ENCODE data around the gene DHCR24.

Gene DHCR24

DNA sequence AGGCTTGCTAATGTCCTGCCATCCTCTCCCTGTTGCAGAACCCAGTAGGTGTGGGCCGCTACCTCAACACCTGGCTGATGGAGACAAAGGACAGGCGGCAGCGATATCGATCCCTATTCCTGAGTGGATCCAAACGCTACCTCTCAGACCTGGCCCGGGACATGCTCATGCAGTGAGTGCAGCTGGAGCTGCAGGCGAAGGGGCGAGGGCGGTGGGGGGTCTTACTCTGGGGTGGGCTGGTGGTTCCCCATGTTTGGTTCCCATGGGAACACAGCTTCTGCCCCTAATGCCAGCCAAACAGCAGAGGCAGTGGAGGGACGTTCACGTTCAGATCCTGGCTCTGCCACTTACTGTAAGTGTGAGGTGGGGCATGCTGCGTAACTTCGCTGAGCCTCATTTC lies 70.0 kb downstream of the DHCR24 start:
- no peak for DNase-seq (ENCODE audit: low read depth)

DNA sequence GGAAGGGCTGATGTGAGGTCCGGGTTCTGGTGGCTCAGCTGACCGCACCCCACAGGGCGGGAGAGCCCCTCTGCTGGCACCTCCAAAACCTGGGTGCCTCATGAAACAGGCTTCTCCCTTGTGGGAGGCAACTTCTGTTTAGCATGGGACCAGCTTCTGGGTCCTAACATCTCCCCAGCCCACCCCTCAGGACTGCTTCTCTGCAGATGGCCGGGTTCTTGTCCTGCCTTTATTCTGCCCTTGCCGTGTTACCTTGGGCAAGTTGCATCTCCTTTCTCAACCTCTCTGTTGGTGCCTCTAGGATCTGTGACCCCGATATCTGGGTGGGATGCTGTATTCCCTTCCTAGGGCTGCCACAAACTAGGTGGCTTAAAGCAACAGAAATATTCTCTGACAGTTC lies 70.9 kb downstream of the DHCR24 start:
- no peak for DNase-seq (ENCODE audit: low read depth)

DNA sequence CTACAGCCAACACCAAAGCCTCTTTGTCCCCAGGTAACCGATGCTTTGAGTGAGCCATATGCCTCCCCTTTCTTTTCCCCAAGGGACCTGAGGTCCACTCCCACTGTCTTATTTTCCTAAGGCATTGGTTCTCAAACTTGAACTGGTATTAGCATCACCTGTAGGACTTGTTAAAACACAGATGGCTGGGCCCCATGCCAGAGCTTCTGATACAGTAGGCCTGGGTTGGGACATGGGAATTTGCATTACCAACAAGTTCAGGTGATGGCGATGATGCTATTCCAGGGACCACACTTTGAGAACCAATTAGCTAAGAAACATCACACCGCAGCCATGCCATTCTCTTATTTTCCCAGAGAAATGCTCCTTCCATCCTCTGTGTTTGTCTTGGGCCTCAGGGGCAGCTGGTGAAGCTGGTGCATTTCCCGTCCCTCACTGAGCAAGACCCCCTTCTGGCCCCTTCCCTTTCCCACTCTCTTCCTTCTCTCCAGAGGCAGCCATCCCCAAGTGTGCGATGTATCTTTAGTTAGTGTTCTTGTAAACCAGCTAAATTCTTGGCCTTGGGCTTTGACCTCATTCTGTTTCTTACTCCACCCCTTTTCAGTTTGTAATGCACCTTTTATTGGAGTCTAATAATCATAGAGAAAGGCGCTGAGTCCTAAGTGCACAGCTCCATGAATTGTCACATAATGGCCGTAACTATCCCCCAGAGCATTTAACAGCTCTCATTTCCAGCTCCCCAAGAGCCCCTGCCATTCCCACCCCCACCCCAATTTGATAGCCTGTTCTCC lies 71.7 kb downstream of the DHCR24 start:
- DNase-seq (ENCODE audit: low read depth): no peak

DNA sequence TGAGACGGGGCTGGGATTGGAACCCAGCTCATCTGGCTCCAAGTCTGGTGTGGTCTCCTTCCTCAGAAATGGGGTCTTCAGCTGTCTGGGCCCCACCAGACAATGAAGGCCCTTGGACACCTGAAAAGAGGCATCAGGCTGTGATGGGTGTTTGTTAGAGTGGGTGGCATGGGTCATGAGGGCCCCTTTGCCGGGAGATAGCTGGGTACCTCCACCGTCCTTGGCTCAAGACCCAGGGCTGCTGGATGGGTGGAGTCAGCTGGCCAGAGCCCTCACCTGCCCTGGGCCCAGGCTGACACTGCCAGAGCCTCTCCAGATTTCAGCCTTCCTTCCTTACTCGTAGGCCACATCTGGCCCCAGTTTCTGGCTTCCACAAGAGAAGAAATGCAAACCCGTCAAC lies 72.4 kb downstream of the DHCR24 start:
- DNase-seq (ENCODE audit: low read depth): no peak

DNA sequence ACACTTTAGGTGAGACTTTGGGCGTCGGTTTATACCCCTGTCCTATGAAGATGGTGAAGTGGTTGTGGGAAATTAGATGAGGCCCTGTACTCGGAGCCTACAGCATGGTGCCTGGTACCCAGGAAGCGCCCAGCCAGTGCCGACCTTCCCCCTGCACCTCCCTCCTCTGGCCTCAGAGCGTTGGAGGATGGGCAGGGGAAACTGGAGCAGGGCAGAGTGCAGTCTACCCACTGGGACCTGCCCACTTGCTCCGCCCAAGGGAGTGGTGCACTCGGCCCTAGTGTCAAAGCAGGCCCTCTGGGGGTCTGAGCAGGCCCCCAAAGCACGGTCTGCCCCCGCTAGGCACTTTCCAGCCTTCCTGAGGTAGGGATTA lies 72.9 kb downstream of the DHCR24 start:
- no peak for DNase-seq (ENCODE audit: low read depth)

DNA sequence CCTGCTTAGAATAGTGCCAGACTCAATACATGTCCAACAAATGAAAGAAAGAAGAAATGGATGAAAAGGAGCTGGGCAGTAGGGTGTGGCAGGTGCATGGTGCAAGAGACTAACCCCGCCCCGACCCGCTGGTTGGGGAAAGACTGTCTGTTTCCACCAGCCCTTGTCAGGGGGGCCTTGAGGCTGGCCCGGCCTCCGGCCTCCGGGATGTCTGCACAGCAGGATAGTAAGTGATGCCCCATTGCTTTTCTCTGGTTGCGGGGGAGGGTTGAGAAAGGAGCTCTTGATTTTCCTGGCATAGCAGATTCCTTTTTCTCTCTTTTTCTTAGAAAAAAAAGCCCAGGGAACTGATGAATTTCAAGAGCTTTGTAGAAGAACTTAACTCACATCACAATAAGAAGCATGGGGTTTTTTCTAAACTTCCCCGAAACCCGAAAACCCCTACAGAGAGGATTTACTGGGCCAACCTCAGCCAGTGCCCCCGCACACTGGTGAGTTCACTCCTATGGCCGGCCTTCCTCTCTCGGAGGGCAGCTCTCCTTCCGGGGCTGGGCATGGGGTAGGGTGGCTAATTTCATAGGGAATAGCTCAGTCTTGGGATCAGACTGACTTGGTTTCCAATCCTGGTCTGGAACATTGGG lies 73.4 kb downstream of the DHCR24 start:
- no peak for DNase-seq (ENCODE audit: low read depth)

DNA sequence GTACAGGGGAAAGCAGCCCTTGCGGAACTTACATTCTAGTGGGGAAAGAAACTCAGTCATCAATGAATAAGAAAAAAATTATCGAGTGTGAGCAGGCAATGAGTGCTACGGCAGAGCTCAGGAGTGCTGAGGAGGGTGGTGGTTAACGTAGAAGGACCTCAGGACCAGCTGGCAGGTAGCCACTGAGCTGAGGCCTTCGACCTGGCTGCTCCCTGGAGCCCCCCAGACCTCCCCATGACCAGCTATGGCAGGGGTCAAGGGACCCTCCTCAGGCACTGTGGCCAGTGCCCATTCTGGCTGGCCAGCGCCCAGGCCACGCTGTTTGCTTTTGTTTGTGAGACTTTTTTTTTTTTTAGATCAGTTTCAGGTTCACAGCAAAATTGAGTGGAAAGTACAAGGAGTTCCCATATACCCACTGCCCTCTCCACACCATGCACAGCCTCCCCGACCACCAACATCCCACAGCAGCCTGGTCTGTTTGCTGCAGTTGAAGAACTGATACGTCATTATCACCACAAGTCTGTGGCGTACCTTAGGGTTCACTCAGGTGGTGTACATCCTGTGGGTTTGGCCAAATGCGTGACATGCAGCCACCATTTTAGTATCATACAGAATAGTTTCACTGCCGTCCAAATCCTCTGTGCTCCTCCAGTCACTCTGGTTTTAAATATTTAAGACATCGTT lies 74.1 kb downstream of the DHCR24 start:
- no peak for DNase-seq (ENCODE audit: low read depth)

DNA sequence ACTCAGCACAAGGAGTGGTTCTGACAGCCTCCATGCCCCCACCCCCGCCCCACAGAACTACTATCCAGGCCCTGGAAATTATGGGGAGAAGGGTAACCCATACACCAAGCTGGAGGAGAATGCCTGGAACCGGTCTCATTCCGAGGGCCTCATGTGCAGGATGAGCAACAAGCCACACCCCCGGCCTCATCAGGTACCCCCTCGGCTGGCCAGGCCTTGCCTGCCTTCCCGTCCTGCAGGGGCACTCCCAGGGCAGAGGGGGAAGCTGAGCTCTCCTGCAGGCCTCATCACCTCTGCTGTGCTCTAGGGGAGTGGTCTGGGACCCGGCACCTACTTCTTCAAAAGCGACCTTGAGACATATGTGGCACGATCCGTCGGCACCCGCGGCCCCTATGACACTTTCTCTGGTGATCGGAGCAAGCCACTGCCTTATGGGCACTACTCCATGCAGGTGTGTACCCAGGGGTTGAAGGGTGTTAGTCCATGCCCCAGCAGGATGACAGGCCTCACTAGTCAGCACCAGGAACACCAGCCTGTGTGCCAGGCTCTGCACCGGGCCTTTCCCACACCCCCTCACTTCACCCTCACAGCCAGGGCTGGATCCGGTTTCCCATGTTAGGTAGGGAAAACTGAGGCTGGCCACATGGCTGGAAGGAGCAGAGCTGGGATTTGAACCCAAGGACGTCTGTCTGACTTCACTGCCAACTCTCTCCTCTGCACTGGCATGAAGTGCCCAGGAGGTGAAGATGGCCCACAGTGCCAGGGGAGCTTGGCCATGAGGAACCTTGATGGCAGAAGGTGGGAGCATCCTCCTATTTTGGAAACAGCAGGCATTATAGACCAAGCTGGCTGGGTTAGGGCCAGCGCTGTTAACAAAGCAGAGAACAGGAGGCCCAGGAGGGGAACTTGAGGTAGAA lies 75.0 kb downstream of the DHCR24 start:
- no peak for DNase-seq (ENCODE audit: low read depth)

DNA sequence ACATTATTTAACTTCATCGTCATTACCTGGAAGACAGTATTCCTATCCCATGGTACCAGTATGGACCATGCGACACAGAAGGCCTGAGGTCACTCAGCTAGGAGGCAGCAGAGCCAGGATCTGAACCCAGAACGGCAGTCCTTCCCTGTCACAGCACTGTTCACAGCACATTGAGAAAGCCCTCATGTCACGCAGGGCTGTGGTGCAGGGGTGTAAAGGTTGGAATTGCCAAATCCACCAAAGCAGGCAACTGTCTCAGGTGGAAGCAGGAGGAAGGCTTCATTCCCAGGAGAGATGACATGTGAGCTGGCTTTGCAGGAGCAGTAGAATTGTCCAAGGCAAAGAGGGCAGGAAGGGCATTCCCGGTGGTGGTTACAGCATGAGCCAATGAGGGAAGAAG lies 75.9 kb downstream of the DHCR24 start:
- DNase-seq (ENCODE audit: low read depth): no peak

DNA sequence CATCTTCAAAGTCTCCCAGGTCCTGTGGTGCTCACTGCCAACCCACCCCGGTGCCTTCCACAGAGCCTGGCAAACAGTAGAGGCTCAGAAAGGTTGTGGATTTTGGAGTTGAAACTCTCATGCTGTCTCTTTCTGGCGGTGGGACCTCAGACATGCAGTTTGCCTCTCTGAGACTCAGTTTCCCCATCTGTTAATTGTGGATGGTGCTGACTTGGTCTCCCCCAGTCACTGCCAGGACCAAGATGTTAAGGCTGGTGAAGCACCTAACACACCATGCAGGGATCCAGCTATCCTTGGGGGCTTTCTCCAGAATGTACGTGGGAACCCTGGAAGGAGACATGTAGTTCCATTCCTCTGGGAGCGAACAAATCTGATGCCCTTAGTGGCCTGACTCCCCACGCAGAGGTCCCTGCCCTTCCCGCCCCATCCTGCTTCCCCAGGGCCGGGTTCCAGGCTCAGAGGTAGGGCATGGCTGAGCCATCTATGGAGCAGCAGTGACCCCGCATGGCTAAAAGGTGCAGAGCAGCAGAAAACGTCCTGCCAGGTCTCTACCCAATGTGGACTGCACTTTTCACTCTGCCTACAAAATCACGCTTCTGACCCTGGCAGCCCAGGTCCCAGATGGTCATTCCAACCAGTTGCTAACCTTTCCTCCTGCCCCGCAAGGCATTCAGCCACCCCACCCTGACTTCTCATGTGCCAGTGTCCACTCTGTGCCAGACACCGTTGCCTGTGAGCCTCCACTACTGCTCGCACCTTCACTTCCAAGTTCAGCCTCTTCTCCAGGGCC lies 76.6 kb downstream of the DHCR24 start:
- peak; percentile 31 for DNase-seq (ENCODE audit: low read depth)

DNA sequence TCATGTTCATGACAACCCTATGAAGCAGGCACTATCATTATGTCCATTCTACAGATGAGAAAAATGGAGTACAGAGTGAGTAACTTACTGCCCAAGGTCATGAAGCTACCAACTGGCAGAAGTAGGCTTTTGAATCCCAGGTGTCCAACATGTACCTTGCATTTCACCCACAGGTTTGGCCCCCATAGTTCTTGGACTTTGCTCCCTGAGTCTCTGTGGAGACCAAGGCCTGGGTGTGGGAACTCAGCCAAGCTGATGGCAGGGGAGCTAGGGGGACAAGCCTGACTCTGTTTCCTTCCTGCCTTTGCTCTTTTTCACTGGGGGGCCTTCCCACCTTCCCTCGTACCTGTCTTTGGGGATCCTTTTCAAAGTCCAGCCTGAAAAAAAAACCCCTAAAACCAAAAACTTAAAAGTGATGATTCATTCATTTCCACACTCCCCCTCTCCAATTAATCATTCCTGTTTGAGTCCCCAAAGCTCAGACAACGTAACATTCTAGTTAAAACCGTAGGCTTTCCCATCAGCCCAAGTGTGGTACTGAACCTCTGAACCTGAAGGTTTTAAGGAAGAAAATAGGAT lies 77.4 kb downstream of the DHCR24 start:
- DNase-seq (ENCODE audit: low read depth): no peak

DNA sequence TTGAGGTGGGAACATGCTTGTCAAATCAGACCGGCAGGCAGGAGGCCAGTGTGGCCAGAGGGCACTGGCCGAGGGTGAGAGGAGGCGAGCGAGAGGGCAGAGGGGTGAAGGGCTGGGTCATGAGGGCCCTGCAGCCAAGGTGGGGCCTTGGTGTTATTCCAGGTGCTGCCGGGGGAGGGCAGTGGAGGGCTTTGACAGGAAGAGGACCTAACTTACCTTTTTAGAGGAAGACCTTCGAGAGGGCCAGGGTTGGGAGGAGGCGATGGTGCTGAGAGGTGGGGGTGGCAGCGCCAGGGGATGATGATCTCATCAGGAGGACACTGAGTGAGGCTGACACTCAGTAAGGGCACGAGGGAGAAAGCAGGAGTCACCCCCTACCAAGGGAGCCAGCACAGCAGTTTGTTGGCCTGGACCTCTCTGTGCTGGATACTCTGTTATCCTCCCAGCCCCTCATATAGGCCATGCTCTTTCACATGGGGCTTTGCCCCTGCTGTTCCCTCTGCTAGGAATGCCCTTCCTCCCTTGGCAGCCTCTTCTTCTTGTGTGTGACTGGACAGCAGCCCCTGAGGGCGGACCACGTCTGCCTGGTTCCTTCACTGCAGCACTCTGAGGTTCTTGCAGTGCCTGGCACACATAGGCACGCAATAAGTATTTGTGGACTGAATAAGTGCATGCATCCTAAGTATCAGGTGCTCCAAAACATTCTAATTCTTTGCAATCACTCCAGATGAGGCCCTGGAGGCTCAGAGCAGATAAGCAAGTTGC lies 78.4 kb downstream of the DHCR24 start:
- peak; percentile 24 for DNase-seq (ENCODE audit: low read depth)

DNA sequence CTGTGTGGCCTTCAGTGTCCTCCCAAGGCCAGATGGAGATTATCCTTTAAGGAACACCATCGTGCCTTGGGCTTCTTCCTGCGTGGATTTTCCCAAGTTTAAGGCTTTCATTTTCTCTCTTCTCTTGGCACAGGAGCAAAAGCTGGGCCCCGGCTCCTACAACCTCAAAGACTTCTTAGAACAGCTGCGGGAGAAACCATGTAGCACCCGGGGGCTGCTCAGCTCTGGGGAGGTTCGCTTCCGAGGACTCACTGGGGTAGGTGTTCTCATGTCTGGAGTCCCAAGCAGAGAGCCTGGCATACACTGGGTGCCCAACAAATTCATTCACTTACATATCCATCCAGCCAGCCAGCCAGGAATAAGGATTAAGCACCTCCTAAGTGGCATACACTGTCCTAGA lies 79.2 kb downstream of the DHCR24 start:
- no peak for DNase-seq (ENCODE audit: low read depth)

DNA sequence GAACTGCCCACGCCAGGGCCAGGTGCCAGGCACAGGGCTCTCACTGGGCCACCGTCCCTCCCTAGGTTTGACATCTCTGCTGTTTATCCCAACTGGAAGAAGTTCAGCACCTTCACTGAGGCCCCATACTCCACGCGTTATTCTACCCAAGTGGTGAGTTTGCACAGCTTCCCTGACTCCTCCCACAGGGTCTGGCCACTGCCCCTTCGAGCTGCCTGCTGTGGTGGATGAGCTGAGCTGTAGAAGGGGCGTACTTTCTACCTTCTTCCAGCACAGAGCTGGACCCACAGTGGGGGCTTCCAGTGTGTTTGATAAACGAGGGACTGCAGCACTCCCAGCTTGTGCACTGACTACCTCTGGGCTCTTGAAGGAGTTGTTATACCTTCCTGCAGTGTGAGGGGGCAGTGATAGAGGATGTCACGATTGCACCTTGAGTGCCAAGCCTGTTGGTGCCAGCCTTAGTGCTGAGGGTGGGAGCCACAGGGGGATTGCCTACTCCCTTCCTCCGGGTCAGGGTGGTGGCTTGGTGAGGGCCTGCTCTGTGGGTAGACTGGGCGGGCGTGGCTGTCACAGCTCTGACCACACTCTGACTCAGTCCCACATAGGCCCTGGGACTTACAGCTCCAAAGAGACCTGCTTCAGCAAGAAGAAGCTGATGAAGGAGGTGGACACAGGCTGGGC lies 79.9 kb downstream of the DHCR24 start:
- DNase-seq (ENCODE audit: low read depth): no peak

DNA sequence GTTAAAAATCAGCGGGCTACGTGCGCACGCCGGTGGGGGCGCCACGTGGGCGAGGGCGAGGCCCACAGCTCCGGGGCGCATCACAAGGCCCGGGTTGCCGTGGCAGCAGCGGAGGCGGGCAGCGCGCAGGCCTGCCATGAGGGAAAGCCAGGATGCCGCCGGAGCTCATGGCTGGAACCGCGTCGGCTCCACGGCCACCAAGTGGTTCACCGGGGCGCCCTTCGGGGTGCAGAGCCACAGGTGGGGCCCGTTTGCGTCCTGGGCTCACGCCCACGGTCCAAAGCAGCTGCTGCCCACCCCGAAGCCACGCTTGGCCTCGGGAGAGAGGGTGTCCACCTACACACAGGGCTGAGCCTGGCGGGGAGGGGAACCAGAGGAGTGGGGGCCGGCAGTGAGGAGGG lies 81.0 kb downstream of the DHCR24 start:
- DNase-seq (ENCODE audit: low read depth): no peak

DNA sequence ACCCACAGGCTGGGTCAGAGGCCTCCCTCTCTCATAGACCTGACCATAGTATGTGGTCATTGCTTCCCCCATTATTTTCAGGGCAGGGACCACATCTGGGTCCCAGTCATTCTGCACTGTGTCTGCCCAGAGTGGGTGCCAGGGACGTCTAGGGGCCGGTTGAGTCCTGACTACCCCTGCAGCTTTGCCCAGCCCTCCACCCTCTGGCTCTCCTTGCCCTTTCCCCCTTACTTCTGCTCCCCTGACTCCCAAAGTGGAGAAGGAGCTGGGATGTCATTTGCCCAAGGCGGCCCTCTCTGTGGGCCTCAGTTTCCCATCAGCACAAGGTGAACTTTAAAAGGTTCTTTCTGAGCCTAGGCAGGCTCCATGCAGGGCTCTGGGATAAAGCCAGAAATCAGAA lies 81.5 kb downstream of the DHCR24 start:
- no peak for DNase-seq (ENCODE audit: low read depth)

DNA sequence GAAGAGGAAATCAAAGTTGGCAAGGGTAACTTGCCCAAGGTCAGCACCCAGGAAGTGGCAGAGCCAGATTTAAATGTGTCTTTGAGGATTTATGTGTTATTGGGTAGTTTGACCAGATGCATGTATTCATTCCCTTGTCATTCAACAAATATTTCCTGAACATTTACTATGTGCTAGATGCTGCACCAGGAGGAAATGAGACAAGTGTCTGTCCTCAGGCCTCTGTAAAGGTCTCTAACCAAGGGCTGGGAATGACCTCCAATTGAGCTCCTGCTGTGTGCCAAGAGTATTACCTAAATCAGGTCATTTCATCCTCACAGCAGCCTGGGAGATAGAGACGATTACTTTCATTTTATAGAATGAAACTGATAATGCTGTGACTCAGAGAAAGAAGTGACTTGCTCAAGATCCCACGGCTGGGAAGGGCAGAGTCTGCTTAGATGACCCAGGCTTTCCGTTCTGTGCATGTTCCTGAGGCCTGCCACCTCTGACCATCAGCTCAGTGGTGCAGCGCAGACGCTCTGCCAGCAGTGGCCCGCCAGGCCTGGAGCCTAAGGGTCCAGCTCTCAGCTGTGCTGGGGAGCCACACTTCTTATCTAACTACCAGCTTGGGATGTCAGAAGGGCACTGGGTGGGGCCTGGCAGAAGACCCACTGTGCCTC lies 82.4 kb downstream of the DHCR24 start:
- peak; percentile 11 for DNase-seq (ENCODE audit: low read depth)

DNA sequence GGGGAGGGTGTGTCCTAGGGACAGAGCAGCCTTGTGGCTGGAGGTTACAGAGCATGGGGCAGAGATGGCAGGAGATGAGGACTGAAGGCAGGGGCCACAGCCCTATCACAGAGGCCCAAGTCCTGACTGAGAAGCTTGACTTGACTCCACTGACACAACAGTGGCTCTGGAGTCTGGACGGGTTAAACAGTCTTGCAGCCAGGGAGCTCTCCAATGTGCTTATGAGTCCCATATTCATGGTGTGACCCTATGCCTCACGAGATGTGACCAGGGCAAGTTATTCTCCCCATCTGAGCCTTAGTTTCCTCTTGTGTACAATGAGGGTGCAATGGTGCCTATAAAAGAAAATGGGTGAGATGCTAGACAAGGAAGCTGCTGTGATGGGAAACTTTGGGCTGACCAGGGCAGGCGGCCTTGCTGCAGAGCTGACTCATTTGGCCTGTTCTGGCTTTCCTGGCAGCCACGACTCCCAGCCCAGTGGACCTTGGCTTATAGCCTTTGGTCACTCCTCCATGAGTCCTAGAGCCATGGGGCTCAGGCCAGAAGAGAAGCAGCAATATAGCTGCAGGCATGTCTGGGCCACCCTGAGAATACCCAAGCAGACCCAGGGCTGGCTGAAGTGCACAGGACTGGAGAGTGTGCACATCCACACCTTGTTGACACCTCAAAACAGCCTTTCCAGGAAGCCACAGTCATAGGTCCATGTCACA lies 83.1 kb downstream of the DHCR24 start:
- peak; percentile 32 for DNase-seq (ENCODE audit: low read depth)

Measured in amniotic epithelial cell (primary cell).